ENCODE measurements around the gene NSD1.

The NSD1 gene

GRCh38 chr5:177098470-177099141, 35.0 kb upstream of the NSD1 start:
- DNase-seq = no peak

- DNase-seq = no peak
Observed at GRCh38 chr5:177099422-177100093, 34.0 kb upstream of the NSD1 start.

- no peak for DNase-seq
Observed at GRCh38 chr5:177100714-177101121, 32.9 kb upstream of the NSD1 start.

GRCh38 chr5:177103523-177104253, 29.9 kb upstream of the NSD1 start:
- no peak for DNase-seq

- no peak for DNase-seq
Observed at GRCh38 chr5:177105691-177106476, 27.7 kb upstream of the NSD1 start.

GRCh38 chr5:177107159-177107558, 26.4 kb upstream of the NSD1 start:
- no peak for DNase-seq

- DNase-seq = no peak
Observed at GRCh38 chr5:177109810-177110209, 23.8 kb upstream of the NSD1 start.

- DNase-seq = peak; percentile 70
Observed at GRCh38 chr5:177111720-177112394, 21.7 kb upstream of the NSD1 start.

- no peak for DNase-seq
Observed at GRCh38 chr5:177112589-177113220, 20.9 kb upstream of the NSD1 start.

- DNase-seq = peak; percentile 86
Observed at GRCh38 chr5:177113566-177114424, 19.8 kb upstream of the NSD1 start.

GRCh38 chr5:177116631-177117373, 16.8 kb upstream of the NSD1 start:
- peak; percentile 92 for DNase-seq

- no peak for DNase-seq
Observed at GRCh38 chr5:177117441-177118045, 16.0 kb upstream of the NSD1 start.

- DNase-seq = no peak
Observed at GRCh38 chr5:177122566-177122965, 11.0 kb upstream of the NSD1 start.

- DNase-seq = no peak
Observed at GRCh38 chr5:177123789-177124485, 9.6 kb upstream of the NSD1 start.

GRCh38 chr5:177124486-177124991, 9.0 kb upstream of the NSD1 start:
- DNase-seq = no peak

GRCh38 chr5:177126771-177127170, 6.8 kb upstream of the NSD1 start:
- DNase-seq = no peak

- DNase-seq = peak; percentile 22
Observed at GRCh38 chr5:177128551-177128981, 5.0 kb upstream of the NSD1 start.

- no peak for DNase-seq
Observed at GRCh38 chr5:177130211-177131018, 3.2 kb upstream of the NSD1 start.
